HepG2 (cell line): ENCODE measurements around the gene HRC. TPM values are rescaled to one million over a fixed set of nuclear protein-coding genes. Genes with fewer than 3 reads are reported as not detected.

ENCODE experiments used
- ATF1 ChIP-seq: IDR thresholded peaks from 2 replicates; pipeline ENCODE4 v1.6.1; 2016; ENCODE audit warnings: mild to moderate bottlenecking, control low read depth
- GABPB1 ChIP-seq: IDR thresholded peaks from 2 replicates; pipeline ENCODE4 v1.6.1; 2016; ENCODE audit warnings: mild to moderate bottlenecking, missing genetic modification reagents, moderate library complexity, missing compliant biosample characterization
- HNF4G ChIP-seq, 2 experiments: sonication (generic) in 1 of 2; formaldehyde crosslinking in 1 of 2; IDR thresholded peaks; 2 replicates each; pipeline versions ENCODE4 v1.4.0 to v1.6.1; 2011 to 2020; ENCODE audit warnings: borderline replicate concordance in 2 of 2, low read depth in 2 of 2, mild to moderate bottlenecking in 2 of 2, low read length in 1 of 2, missing genetic modification reagents in 1 of 2, moderate library complexity in 1 of 2
- MTA1 ChIP-seq: sonication (generic); formaldehyde crosslinking; IDR thresholded peaks from 2 replicates; pipeline ENCODE4 v1.4.0; 2020; ENCODE audit warnings: missing genetic modification reagents, mild to moderate bottlenecking, borderline replicate concordance
- MXI1 ChIP-seq: IDR thresholded peaks from 3 replicates; pipeline ENCODE4 v1.6.1; 2012; ENCODE audit warnings: low read depth, low read length, inconsistent platforms, borderline replicate concordance
- POLR2A ChIP-seq, 2 experiments: IDR thresholded peaks; 2 replicates each; pipeline ENCODE4 v1.6.1; 2011; ENCODE audit warnings: low read depth in 2 of 2, low read length in 2 of 2, mild to moderate bottlenecking in 1 of 2, moderate library complexity in 1 of 2; ENCODE audit not compliant: insufficient read depth in 1 of 2
- RBM22 ChIP-seq: fragments of 200-400 bp; formaldehyde crosslinking; optimal IDR thresholded peaks from 2 replicates; pipeline ENCODE3; 2017; ENCODE audit warnings: mild to moderate bottlenecking, low read length, moderate library complexity
- SIX4 ChIP-seq: sonication (generic); formaldehyde crosslinking; IDR thresholded peaks from 2 replicates; pipeline ENCODE4 v1.4.0; 2020; ENCODE audit warnings: missing genetic modification reagents
- SRSF1 ChIP-seq: fragments of 200-400 bp; formaldehyde crosslinking; optimal IDR thresholded peaks from 2 replicates; pipeline ENCODE3; 2017; ENCODE audit warnings: mild to moderate bottlenecking, low read depth, low read length, moderate library complexity
- SRSF4 ChIP-seq: fragments of 200-400 bp; formaldehyde crosslinking; IDR thresholded peaks from one replicate; pipeline ENCODE4 v1.6.1; 2018; ENCODE audit warnings: mild to moderate bottlenecking, low read depth, low read length, moderate library complexity; ENCODE audit not compliant: poor library complexity, severe bottlenecking
- TBX2 ChIP-seq: sonication (generic); formaldehyde crosslinking; IDR thresholded peaks from 2 replicates; pipeline ENCODE4 v1.5.0; 2020; ENCODE audit warnings: missing genetic modification reagents, mild to moderate bottlenecking, borderline replicate concordance
- TOPORS ChIP-seq: sonication (generic); formaldehyde crosslinking; IDR thresholded peaks from 2 replicates; pipeline ENCODE4 v1.8.0; 2023; ENCODE audit warnings: mild to moderate bottlenecking, missing genetic modification reagents
- ZC3H13 ChIP-seq: sonication (generic); formaldehyde crosslinking; IDR thresholded peaks from 2 replicates; pipeline ENCODE4 v1.8.1; 2023; ENCODE audit warnings: mild to moderate bottlenecking, missing genetic modification reagents, moderate library complexity
- ZFP36L1 ChIP-seq: sonication (generic); formaldehyde crosslinking; IDR thresholded peaks from 2 replicates; pipeline ENCODE4 v1.8.0; 2022; ENCODE audit warnings: mild to moderate bottlenecking, missing genetic modification reagents, moderate library complexity
- ZFP41 ChIP-seq: sonication (generic); formaldehyde crosslinking; IDR thresholded peaks from 2 replicates; pipeline ENCODE4 v1.4.0; 2020; ENCODE audit warnings: mild to moderate bottlenecking, missing genetic modification reagents, borderline replicate concordance
- ZNF766 ChIP-seq: sonication (generic); formaldehyde crosslinking; IDR thresholded peaks from 2 replicates; pipeline ENCODE4 v1.5.0; 2020; ENCODE audit warnings: missing genetic modification reagents, borderline replicate concordance
- ZNF878 ChIP-seq: sonication (generic); formaldehyde crosslinking; IDR thresholded peaks from 2 replicates; pipeline ENCODE4 v1.8.1; 2023; ENCODE audit warnings: mild to moderate bottlenecking, missing genetic modification reagents, moderate library complexity
- polyA plus RNA-seq, 8 experiments: library from polyadenylated mRNA; depleted of rRNA in 3 of 8; stranded (reverse) in 7 of 8; unstranded in 1 of 8; fragments of >200 nt; fragmentation: Illumina TruSeq in 4 of 8; extraction: Trizol in 4 of 8; gene quantifications; 2 replicates each; pipeline versions ENCODE4 v1.2.1 to v1.2.3, GENCODE V29; 2011 to 2016; ENCODE audit warnings: low read depth in 4 of 8, missing spikeins in 1 of 8, mixed read lengths in 1 of 8; ENCODE audit not compliant: insufficient read depth in 1 of 8
- total RNA-seq, 5 experiments: library from RNA; depleted of rRNA; stranded (reverse); fragments of >200 nt; fragmentation: Illumina TruSeq; extraction: Trizol; gene quantifications; 2 replicates each; pipeline ENCODE4 v1.2.3, GENCODE V29; 2016; ENCODE audit warnings: low read depth in 1 of 5
- TF ChIP-seq, protein P1 (sequence below): sonication (generic); formaldehyde crosslinking; IDR thresholded peaks from 2 replicates; pipeline ENCODE4 v1.5.0; 2020; ENCODE audit warnings: mild to moderate bottlenecking, missing genetic modification reagents
- TF ChIP-seq, protein P2 (sequence below): fragments of 450-650 bp; IDR thresholded peaks from 2 replicates; pipeline ENCODE4 v1.6.1; 2017

The HRC gene
- total and polyA plus RNA-seq, 2 of the 13 experiments (the other 11 are each of a cell fraction or from before 2014, with no cell fraction given), result 3.6 to 15.4 TPM

GRCh38 chr19:49118565-49119410, 36.4 kb downstream of the HRC start, which contains the start of gene C19orf73 (continued):
- TF ChIP-seq GABPB1 (CRISPR knock-in tag), result peak; percentile 90
- TF ChIP-seq ZNF766 (CRISPR knock-in tag), result no peak
- no peak for TF ChIP-seq ZNF878 (CRISPR knock-in tag)
- TF ChIP-seq, protein P1, sequence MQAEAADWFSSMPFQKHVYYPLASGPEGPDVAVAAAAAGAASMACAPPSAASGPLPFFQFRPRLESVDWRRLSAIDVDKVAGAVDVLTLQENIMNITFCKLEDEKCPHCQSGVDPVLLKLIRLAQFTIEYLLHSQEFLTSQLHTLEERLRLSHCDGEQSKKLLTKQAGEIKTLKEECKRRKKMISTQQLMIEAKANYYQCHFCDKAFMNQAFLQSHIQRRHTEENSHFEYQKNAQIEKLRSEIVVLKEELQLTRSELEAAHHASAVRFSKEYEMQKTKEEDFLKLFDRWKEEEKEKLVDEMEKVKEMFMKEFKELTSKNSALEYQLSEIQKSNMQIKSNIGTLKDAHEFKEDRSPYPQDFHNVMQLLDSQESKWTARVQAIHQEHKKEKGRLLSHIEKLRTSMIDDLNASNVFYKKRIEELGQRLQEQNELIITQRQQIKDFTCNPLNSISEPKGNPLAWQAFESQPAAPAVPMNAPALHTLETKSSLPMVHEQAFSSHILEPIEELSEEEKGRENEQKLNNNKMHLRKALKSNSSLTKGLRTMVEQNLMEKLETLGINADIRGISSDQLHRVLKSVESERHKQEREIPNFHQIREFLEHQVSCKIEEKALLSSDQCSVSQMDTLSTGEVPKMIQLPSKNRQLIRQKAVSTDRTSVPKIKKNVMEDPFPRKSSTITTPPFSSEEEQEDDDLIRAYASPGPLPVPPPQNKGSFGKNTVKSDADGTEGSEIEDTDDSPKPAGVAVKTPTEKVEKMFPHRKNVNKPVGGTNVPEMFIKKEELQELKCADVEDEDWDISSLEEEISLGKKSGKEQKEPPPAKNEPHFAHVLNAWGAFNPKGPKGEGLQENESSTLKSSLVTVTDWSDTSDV (CRISPR knock-in tag), result peak; percentile 90; the same call in 1 of the 2 replicates
- TF ChIP-seq MXI1, result peak; percentile 26; the same call in 1 of the 3 replicates
- 0 out of 2 replicates have a peak, but pooled peaks have one; percentile 26 for TF ChIP-seq HNF4G (IDR thresholded peaks at IDR 0.05; ENCODE audit: borderline replicate concordance, low read depth, low read length)
- no peak for TF ChIP-seq HNF4G (CRISPR knock-in tag; IDR thresholded peaks at IDR 0.05; ENCODE audit: borderline replicate concordance, low read depth)
- TF ChIP-seq SIX4 (CRISPR knock-in tag), result no peak
- TF ChIP-seq SRSF1, result peak; percentile 53
- no peak for TF ChIP-seq SRSF4
- TF ChIP-seq, protein P2, sequence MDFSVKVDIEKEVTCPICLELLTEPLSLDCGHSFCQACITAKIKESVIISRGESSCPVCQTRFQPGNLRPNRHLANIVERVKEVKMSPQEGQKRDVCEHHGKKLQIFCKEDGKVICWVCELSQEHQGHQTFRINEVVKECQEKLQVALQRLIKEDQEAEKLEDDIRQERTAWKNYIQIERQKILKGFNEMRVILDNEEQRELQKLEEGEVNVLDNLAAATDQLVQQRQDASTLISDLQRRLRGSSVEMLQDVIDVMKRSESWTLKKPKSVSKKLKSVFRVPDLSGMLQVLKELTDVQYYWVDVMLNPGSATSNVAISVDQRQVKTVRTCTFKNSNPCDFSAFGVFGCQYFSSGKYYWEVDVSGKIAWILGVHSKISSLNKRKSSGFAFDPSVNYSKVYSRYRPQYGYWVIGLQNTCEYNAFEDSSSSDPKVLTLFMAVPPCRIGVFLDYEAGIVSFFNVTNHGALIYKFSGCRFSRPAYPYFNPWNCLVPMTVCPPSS, result no peak
- TF ChIP-seq MTA1 (CRISPR knock-in tag), result peak; percentile 91
- peak; percentile 56 to 80 for TF ChIP-seq POLR2A (IDR thresholded peaks at IDR 0.05; ENCODE audit: insufficient read depth in 1 of 2, low read depth in 2 of 2, low read length in 2 of 2)
- peak; percentile 86; the same call in 1 of the 2 replicates for TF ChIP-seq TBX2 (CRISPR knock-in tag)
- TF ChIP-seq ZC3H13 (CRISPR knock-in tag), result 0 out of 2 replicates have a peak, but pooled peaks have one; percentile 41
- TF ChIP-seq RBM22, result no peak
- peak; percentile 84; the same call in 1 of the 2 replicates for TF ChIP-seq ZFP36L1 (CRISPR knock-in tag)
- no peak; the same call in 1 of the 2 replicates for TF ChIP-seq ZFP41 (CRISPR knock-in tag)
- TF ChIP-seq ATF1 (CRISPR knock-in tag), result no peak
- TF ChIP-seq TOPORS (CRISPR knock-in tag), result peak; percentile 81
